DND-41 (cell line): Measurements from ENCODE around the gene LILRA5.
"Not testable (repeated sequence)": the region's sequence is repeated elsewhere in the genome, so short reads cannot be mapped to it uniquely, and the experiment has no call there.

Source experiments
- ATAC-seq: fragments of 200-7000 bp; cut with Tn5 transposase; 3 replicates; pipeline ENCODE4 v1.9.1; 2021; ENCODE audit warnings: low read depth; ENCODE audit not compliant: insufficient read depth
- DNase-seq: peaks from one replicate; pipeline ENCODE4 v3.0.0-alpha.2; 2020
- H2AFZ ChIP-seq: 2 replicates; pipeline ENCODE4 v1.6.0; 2012; ENCODE audit warnings: low read depth, low read length
- H3K27ac ChIP-seq: 2 replicates; pipeline ENCODE4 v1.5.1; 2012; ENCODE audit warnings: low read length, inconsistent platforms
- H3K27me3 ChIP-seq: fragments of 200-600 bp; sonication (generic); 2 replicates; pipeline ENCODE4 v1.6.0; 2012; ENCODE audit warnings: low read length, mild to moderate bottlenecking, inconsistent platforms; ENCODE audit not compliant: insufficient read depth, poor library complexity
- H3K36me3 ChIP-seq: 2 replicates; pipeline ENCODE4 v1.5.1; 2012; ENCODE audit warnings: low read length, inconsistent platforms; ENCODE audit not compliant: insufficient read depth
- H3K4me1 ChIP-seq: 2 replicates; pipeline ENCODE4 v1.5.1; 2012; ENCODE audit warnings: mild to moderate bottlenecking, low read length; ENCODE audit not compliant: insufficient read depth
- H3K4me2 ChIP-seq: 2 replicates; pipeline ENCODE4 v1.6.0; 2012; ENCODE audit warnings: mild to moderate bottlenecking, moderate library complexity, low read length, inconsistent platforms; ENCODE audit not compliant: insufficient read depth
- H3K4me3 ChIP-seq, 2 experiments: fragments of 200-600 bp in 1 of 2; shearing (Covaris generic) in 1 of 2; 2 replicates each; pipeline ENCODE4 v1.5.1; 2012 to 2016; ENCODE audit warnings: inconsistent platforms in 2 of 2, low read length in 2 of 2, mild to moderate bottlenecking in 2 of 2, low read depth in 1 of 2, moderate library complexity in 1 of 2
- H3K79me2 ChIP-seq: 2 replicates; pipeline ENCODE4 v1.6.0; 2012; ENCODE audit warnings: low read length, inconsistent platforms; ENCODE audit not compliant: insufficient read depth
- H3K9ac ChIP-seq: 2 replicates; pipeline ENCODE4 v1.6.0; 2012; ENCODE audit warnings: low read depth, mild to moderate bottlenecking, inconsistent platforms, low read length, moderate library complexity
- H3K9me3 ChIP-seq: 2 replicates; pipeline ENCODE4 v1.5.1; 2012; ENCODE audit warnings: low read length, moderate library complexity, mild to moderate bottlenecking, inconsistent platforms; ENCODE audit not compliant: insufficient read depth, severe bottlenecking
- H4K20me1 ChIP-seq: 2 replicates; pipeline ENCODE4 v1.6.0; 2012; ENCODE audit warnings: low read length; ENCODE audit not compliant: insufficient read depth
- EZH2 ChIP-seq: IDR thresholded peaks from 3 replicates; pipeline ENCODE4 v1.6.1; 2012; ENCODE audit warnings: borderline replicate concordance, low read depth, mild to moderate bottlenecking, moderate library complexity, low read length, inconsistent platforms; ENCODE audit not compliant: severe bottlenecking
- TF ChIP-seq, protein P1 (sequence below): IDR thresholded peaks from 2 replicates; pipeline ENCODE4 v1.5.1; 2012; ENCODE audit warnings: borderline replicate concordance, low read length, moderate library complexity, mild to moderate bottlenecking; ENCODE audit not compliant: poor library complexity, severe bottlenecking; ENCODE audit errors: extremely low read depth

Gene LILRA5

DNA sequence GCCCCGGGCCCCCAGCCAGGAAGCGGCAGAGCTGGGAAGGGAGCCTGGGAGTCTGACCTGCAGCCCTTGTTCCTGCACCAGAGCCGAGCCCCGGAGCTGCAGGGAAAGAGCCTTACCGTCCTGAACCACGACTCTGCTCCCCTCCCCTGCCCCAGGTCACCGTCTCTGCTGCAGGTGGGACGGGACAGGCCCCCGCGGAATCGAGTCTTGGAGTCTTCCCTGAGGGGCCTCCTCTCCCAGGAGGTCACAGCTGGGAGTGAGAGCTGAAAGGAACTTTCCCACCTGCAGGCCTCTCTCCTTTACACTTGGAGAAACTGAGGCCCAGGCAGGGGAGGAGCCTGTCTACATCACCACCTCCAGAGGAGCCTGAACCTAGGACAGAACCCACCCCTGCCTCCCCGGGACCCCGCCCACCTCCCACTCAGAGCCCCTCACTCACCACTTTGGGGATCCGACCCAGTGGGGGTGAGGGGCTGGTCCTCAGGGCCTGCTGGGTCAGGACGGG is 35.8 kb downstream of the LILRA5 start:
- ATAC-seq, H3K27ac ChIP-seq: not testable (repeated sequence)

GRCh38 chr19:54275951-54276350 is 37.0 kb downstream of the LILRA5 start:
- no peaks in the 10 kb centered on the region for H3K27me3 ChIP-seq
- H3K4me2 ChIP-seq: no peak overlapping the region
- DNase-seq: no peak

More for the DNA sequence above, 35.8 kb downstream of the LILRA5 start:
- not testable (repeated sequence) for H4K20me1 ChIP-seq, H3K4me2 ChIP-seq, H3K4me3 ChIP-seq, H3K36me3 ChIP-seq, H3K79me2 ChIP-seq, H3K27me3 ChIP-seq, H2AFZ ChIP-seq, DNase-seq, H3K9me3 ChIP-seq, H3K4me1 ChIP-seq, H3K9ac ChIP-seq

GRCh38 chr19:54274516-54274915 is 38.5 kb downstream of the LILRA5 start:
- DNase-seq, H3K27ac ChIP-seq, H3K9me3 ChIP-seq, H3K9ac ChIP-seq, H3K4me1 ChIP-seq, H3K4me3 ChIP-seq, H3K36me3 ChIP-seq, H3K27me3 ChIP-seq, H4K20me1 ChIP-seq, H2AFZ ChIP-seq, H3K79me2 ChIP-seq, H3K4me2 ChIP-seq, ATAC-seq: not testable (repeated sequence)

More at GRCh38 chr19:54275951-54276350, 37.0 kb downstream of the LILRA5 start:
- no peaks in the 10 kb centered on the region for H3K36me3 ChIP-seq
- H4K20me1 ChIP-seq: no peaks in the 10 kb centered on the region
- no peak overlapping the region for H3K4me3 ChIP-seq
- no peaks in the 10 kb centered on the region for H3K9me3 ChIP-seq
- H2AFZ ChIP-seq: no peak overlapping the region
- no peaks in the 10 kb centered on the region for H3K4me1 ChIP-seq
- no peaks in the 10 kb centered on the region for H3K79me2 ChIP-seq
- H3K27ac ChIP-seq: no peak overlapping the region
- TF ChIP-seq EZH2: no peak
- TF ChIP-seq, protein P1, sequence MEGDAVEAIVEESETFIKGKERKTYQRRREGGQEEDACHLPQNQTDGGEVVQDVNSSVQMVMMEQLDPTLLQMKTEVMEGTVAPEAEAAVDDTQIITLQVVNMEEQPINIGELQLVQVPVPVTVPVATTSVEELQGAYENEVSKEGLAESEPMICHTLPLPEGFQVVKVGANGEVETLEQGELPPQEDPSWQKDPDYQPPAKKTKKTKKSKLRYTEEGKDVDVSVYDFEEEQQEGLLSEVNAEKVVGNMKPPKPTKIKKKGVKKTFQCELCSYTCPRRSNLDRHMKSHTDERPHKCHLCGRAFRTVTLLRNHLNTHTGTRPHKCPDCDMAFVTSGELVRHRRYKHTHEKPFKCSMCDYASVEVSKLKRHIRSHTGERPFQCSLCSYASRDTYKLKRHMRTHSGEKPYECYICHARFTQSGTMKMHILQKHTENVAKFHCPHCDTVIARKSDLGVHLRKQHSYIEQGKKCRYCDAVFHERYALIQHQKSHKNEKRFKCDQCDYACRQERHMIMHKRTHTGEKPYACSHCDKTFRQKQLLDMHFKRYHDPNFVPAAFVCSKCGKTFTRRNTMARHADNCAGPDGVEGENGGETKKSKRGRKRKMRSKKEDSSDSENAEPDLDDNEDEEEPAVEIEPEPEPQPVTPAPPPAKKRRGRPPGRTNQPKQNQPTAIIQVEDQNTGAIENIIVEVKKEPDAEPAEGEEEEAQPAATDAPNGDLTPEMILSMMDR: no peak
- H3K9ac ChIP-seq: no peak overlapping the region
- no peak for ATAC-seq

DNA sequence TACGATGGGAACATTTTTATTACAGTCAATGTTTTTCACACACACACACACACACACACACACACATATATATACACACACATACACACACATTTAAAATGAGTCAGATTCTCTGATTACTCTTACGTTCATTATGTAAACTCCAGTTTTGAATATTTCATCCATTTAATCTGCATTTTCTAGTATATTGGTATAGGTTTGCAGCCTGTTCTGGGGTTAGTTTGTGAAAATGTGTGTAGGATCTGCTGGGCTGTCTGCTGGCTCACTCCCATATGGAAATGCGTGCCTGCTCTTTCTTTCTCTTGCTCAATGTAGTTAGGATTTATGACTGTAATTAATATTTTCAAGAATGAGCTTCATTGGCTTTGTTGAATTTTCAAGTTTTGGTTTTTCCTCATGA is 39.1 kb downstream of the LILRA5 start:
- no peak for DNase-seq
- Histone ChIP-seq H2AFZ (no peak overlapping the region), H3K9me3 (no peaks in the 10 kb centered on the region), H3K79me2 (no peaks in the 10 kb centered on the region), H3K27ac (no peak overlapping the region), H3K9ac (no peak overlapping the region), H4K20me1 (no peaks in the 10 kb centered on the region), H3K4me2 (no peak overlapping the region), H3K36me3 (no peaks in the 10 kb centered on the region), H3K27me3 (peaks cover 6% of the 10 kb centered on the region), H3K4me3 (no peak overlapping the region), H3K4me1 (no peaks in the 10 kb centered on the region)
- ATAC-seq: no peak
- no peak for TF ChIP-seq EZH2
- TF ChIP-seq, protein P1: no peak

- not testable (repeated sequence) for H4K20me1 ChIP-seq, H3K4me3 ChIP-seq, H3K4me2 ChIP-seq, H3K9ac ChIP-seq, H3K79me2 ChIP-seq, DNase-seq, H3K36me3 ChIP-seq, H2AFZ ChIP-seq, H3K4me1 ChIP-seq, H3K27ac ChIP-seq, ATAC-seq, H3K9me3 ChIP-seq
- peaks cover 10% of the 10 kb centered on the region for H3K27me3 ChIP-seq
Measured at GRCh38 chr19:54272181-54272580, 40.8 kb downstream of the LILRA5 start.

GRCh38 chr19:54271587-54271986 is 41.4 kb downstream of the LILRA5 start:
- H3K4me3 ChIP-seq, H3K4me2 ChIP-seq, H3K9ac ChIP-seq, DNase-seq, ATAC-seq, H2AFZ ChIP-seq, H3K9me3 ChIP-seq, H3K36me3 ChIP-seq, H3K79me2 ChIP-seq, H3K4me1 ChIP-seq, H4K20me1 ChIP-seq, H3K27ac ChIP-seq: not testable (repeated sequence)
- peaks cover 10% of the 10 kb centered on the region for H3K27me3 ChIP-seq
